Measurements from ENCODE around the gene ARHGAP22. TPM values are rescaled to one million over a fixed set of nuclear protein-coding genes. Genes with fewer than 3 reads are reported as not detected.

Gene ARHGAP22
- total RNA-seq, 4 donors from 2014 or later = 0.59 to 2.1 (median 1.2) TPM

DNA sequence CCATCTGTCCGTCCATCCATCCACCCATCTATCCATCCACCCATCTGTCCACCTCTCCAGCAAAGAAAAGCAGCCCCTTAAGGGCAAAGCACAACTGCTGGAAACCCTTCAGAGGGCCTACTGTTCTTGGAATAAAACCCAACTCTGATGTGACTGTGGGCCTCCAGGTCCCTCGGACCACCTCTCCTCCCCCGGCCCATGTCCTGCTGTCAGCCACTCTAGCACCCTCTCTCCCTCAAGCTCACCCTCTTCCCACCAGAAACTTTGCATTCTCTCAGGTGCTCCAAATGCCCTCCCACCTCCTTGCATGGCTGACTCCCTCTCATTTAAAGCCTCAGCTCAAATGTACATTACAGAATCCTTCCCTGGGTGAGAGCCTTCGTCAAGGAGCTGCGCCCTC is 110.3 kb downstream of the ARHGAP22 start:
- H3K27ac ChIP-seq = no peak overlapping the region
- H3K4me1 ChIP-seq = peaks cover 0 to 24% (median 11%) of the 10 kb centered on the region in 3 donors
- H3K36me3 ChIP-seq = no peaks in the 10 kb centered on the region
- TF ChIP-seq, protein P1, sequence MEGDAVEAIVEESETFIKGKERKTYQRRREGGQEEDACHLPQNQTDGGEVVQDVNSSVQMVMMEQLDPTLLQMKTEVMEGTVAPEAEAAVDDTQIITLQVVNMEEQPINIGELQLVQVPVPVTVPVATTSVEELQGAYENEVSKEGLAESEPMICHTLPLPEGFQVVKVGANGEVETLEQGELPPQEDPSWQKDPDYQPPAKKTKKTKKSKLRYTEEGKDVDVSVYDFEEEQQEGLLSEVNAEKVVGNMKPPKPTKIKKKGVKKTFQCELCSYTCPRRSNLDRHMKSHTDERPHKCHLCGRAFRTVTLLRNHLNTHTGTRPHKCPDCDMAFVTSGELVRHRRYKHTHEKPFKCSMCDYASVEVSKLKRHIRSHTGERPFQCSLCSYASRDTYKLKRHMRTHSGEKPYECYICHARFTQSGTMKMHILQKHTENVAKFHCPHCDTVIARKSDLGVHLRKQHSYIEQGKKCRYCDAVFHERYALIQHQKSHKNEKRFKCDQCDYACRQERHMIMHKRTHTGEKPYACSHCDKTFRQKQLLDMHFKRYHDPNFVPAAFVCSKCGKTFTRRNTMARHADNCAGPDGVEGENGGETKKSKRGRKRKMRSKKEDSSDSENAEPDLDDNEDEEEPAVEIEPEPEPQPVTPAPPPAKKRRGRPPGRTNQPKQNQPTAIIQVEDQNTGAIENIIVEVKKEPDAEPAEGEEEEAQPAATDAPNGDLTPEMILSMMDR (IDR thresholded peaks at IDR 0.05) = no peak
- DNase-seq = no peak
- intact Hi-C loops (cut with DNase I) = no loop called here
- peaks cover 0 to 11% (median 0%) of the 10 kb centered on the region in 4 donors for H3K27me3 ChIP-seq
- H3K4me3 ChIP-seq = no peak overlapping the region
- WGBS, 2 donors = 84 to 92% methylated on average over 5 of the region's 5 CpGs
- no peaks in the 10 kb centered on the region for H3K9me3 ChIP-seq

DNA sequence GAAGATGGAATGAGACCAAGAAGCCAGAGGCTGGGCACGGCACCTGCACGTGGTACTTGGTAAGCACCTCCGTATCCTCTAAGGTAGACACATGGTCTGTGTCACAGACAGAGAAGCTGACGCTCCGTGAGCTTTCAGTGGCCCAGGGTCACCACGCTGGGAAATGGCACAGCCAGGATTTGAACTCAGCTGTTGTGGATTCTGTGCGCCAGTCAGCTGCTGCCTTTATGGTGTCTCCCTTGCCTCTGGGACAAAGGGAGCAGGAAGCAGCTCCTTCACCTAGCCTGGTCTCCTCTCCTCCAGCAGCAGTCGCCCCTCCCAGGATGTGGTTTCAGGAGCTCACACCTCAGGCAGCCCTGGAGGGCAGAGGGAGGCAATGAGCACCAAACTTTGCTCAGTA is 110.8 kb downstream of the ARHGAP22 start:
- peaks cover 0 to 11% (median 0%) of the 10 kb centered on the region in 4 donors for H3K27me3 ChIP-seq
- H3K36me3 ChIP-seq = no peaks in the 10 kb centered on the region
- intact Hi-C loops (cut with DNase I) = no loop called here
- no peak for DNase-seq
- H3K27ac ChIP-seq = no peak overlapping the region
- no peak overlapping the region for H3K4me3 ChIP-seq
- 72 to 86% methylated on average over 4 to 6 of the region's 8 CpGs for WGBS, 2 donors
- no peak for TF ChIP-seq POLR2A (IDR thresholded peaks at IDR 0.05)
- TF ChIP-seq, protein P1 (IDR thresholded peaks at IDR 0.05) = no peak
- H3K4me1 ChIP-seq = peaks cover 0 to 24% (median 11%) of the 10 kb centered on the region in 3 donors
- H3K9me3 ChIP-seq = no peaks in the 10 kb centered on the region

DNA sequence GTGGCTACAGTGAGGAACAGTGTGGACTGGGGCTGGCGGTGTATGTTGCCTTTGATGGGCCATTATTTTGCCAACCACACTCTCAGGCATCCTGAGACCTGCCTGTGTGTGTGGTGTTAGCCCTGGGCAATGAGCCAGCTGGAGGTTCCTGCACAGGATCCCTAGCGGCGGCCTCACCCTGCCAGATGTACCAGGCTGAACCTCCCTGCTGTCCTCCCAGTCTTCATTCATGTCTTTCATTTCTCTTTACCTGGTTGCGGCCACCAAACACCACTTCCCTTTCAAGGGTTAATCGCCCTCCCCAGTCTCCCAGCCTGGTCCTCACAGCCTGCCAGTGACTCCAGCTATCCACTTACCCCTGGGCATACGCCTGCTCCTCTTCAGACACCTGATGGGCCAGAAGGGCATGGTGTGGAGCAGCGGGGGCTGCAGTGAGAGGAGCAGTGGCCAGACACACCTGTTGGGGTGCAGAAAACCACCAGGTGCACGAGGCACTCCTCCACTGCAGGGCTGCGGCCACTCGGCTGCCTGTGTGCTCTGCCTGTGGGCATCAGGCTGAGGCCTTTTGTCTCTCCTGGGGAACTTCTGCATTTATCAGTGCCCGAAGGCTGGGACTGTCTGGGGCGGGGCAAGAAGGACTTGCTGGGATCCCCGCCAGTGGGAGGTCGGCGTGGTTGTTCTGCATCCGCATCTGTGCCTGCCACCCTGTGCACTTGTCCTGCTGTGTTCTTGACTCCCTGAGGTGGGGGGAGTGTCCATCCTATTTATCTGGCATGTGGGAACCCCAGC is 111.6 kb downstream of the ARHGAP22 start:
- TF ChIP-seq POLR2A (IDR thresholded peaks at IDR 0.05) = no peak

DNA sequence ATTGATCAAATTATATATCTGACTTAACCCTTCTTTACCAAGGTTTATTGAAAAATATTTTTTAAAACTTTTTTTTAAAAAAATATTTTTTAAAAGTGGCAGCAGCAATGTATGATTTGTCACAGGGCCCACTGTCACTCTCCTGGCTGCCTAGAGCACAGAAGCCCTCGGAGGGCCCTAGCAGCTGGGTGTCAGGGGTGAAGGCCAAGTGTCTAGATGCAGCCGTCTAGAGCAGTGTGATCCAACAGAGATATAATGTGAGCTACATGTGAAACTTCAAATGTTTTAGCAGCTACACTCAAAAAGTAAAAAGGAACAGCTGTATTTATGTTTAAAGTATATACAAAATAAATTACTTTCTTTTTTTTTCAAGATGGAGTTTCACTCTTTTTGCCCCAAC is 112.7 kb downstream of the ARHGAP22 start:
- intact Hi-C loops (cut with DNase I) = no loop called here
- no peak for DNase-seq
- H3K4me1 ChIP-seq = peaks cover 0 to 18% (median 7%) of the 10 kb centered on the region in 3 donors
- H3K27ac ChIP-seq = no peak overlapping the region
- no peak overlapping the region for H3K4me3 ChIP-seq
- WGBS, 2 donors = 63 to 89% methylated on average over 2 of the region's 2 CpGs
- TF ChIP-seq, protein P1 (IDR thresholded peaks at IDR 0.05) = no peak
- TF ChIP-seq POLR2A (IDR thresholded peaks at IDR 0.05) = no peak
- H3K9me3 ChIP-seq = no peaks in the 10 kb centered on the region
- peaks cover 0 to 11% (median 0%) of the 10 kb centered on the region in 4 donors for H3K27me3 ChIP-seq
- H3K36me3 ChIP-seq = no peaks in the 10 kb centered on the region

More for the DNA sequence above, 111.6 kb downstream of the ARHGAP22 start:
- Histone ChIP-seq H3K4me3 (no peak overlapping the region), H3K9me3 (no peaks in the 10 kb centered on the region), H3K27ac (no peak overlapping the region), H3K4me1 (peaks cover 0 to 24% (median 11%) of the 10 kb centered on the region in 3 donors), H3K27me3 (peaks cover 0 to 11% (median 0%) of the 10 kb centered on the region in 4 donors), H3K36me3 (no peaks in the 10 kb centered on the region)
- intact Hi-C loops (cut with DNase I) = no loop called here
- 29 to 52% methylated on average over 5 to 8 of the region's 16 CpGs for WGBS, 2 donors
- no peak for DNase-seq

DNA sequence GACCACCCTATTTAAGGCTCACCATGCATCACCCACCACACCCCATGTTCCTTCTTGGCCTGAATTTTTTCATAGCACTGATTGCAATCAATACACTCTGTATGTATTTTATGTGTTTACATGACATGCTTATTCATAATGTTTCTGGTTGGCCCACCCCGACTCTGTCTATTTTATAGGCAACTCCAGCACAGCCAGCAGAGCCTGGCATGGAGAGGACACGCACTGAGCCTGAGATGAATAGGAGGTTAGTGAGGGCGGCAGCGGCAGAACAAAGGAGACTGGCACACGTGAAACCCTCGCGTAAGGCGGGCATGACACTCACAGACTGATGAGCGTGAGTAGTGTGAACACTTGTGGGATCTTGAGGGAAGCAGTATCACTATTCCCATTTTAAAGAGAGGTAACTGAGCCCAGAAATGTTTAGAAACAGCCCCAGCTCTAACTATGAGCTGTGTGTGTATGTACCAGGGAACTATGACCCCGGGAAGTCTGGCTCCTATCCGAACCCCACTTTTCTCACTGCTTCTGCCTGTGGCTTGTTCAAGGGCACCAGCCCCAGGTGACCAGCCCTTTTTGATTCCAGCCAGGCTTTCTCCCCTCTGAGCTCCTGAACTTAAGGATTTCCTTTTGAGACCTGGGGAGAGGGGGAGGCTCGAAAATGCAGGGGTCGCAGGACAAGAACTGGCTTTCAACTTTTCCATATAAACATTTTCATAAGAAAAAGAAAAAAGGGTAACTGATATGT is 113.3 kb downstream of the ARHGAP22 start:
- intact Hi-C loops (cut with DNase I) = no loop called here
- WGBS, 2 donors = 88 to 96% methylated on average over 12 to 13 of the region's 13 CpGs
- Histone ChIP-seq H3K27me3 (peaks cover 0 to 11% (median 0%) of the 10 kb centered on the region in 4 donors), H3K36me3 (no peaks in the 10 kb centered on the region), H3K4me3 (no peak overlapping the region), H3K9me3 (no peaks in the 10 kb centered on the region), H3K27ac (no peak overlapping the region), H3K4me1 (peaks cover 0 to 12% (median under 1%) of the 10 kb centered on the region in 3 donors)
- DNase-seq = no peak
- TF ChIP-seq, protein P1 (IDR thresholded peaks at IDR 0.05) = no peak
- TF ChIP-seq POLR2A (IDR thresholded peaks at IDR 0.05) = no peak
